ENCODE measurements around the gene CHAF1A.

GRCh38 chr19:4443188-4443587 is 40.7 kb downstream of the CHAF1A start:
- TF ChIP-seq POLR2AphosphoS5 (IDR thresholded peaks at IDR 0.05; ENCODE audit: low read depth) (no peak), CTCF (conservative IDR thresholded peaks at IDR 0.05; ENCODE audit: low read depth in 2 of 2) (no peak), EZH2phosphoT487 (IDR thresholded peaks at IDR 0.05; ENCODE audit: unreplicated experiment) (no peak), EZH2 (IDR thresholded peaks at IDR 0.05; ENCODE audit: low read depth, unreplicated experiment) (no peak), ZNF331 (CRISPR knock-in tag; IDR thresholded peaks at IDR 0.05; ENCODE audit: low read depth) (no peak), CREB1 (CRISPR knock-in tag; IDR thresholded peaks at IDR 0.05; ENCODE audit: low read depth) (no peak)

Measured in GM23338 (cell line).